GM23248 (cell line): ENCODE measurements around the gene INTS1.

Source experiments
- EZH2 ChIP-seq: fragments of 200-600 bp; sonication (generic); IDR thresholded peaks from 2 replicates; pipeline ENCODE4 v1.6.1; 2018; ENCODE audit warnings: antibody characterized with exemption, mild to moderate bottlenecking; ENCODE audit not compliant: insufficient read depth, poor library complexity, severe bottlenecking
- EZH2phosphoT487 ChIP-seq: fragments of 200-600 bp; sonication (generic); IDR thresholded peaks from 2 replicates; pipeline ENCODE4 v1.6.1; 2018; ENCODE audit warnings: antibody characterized with exemption, moderate library complexity, mild to moderate bottlenecking, low read depth; ENCODE audit not compliant: insufficient read depth

- no peak for TF ChIP-seq EZH2
- no peak for TF ChIP-seq EZH2phosphoT487
Observed at GRCh38 chr7:1532456-1533254, 28.5 kb upstream of the INTS1 start.
